H9 (cell line): ENCODE measurements around the gene EFNA5. TPM values are rescaled to one million over a fixed set of nuclear protein-coding genes. Genes with fewer than 3 reads are reported as not detected.

ENCODE experiments used
- DNase-seq: peaks from one replicate; pipeline ENCODE4 v3.0.0-alpha.2; 2017
- H2AFZ ChIP-seq: one replicate; pipeline ENCODE4 v1.6.1; 2013; ENCODE audit warnings: mild to moderate bottlenecking, low read length, control low read depth, moderate library complexity
- H2AK5ac ChIP-seq: 2 replicates; pipeline ENCODE4 v1.6.1; 2013; ENCODE audit warnings: low read length, control low read depth, mixed read lengths; ENCODE audit not compliant: insufficient read length
- H2BK120ac ChIP-seq: one replicate; pipeline ENCODE4 v1.6.1; 2013; ENCODE audit warnings: low read depth, mild to moderate bottlenecking, low read length, control low read depth, inconsistent platforms; ENCODE audit not compliant: poor library complexity, severe bottlenecking
- H2BK12ac ChIP-seq: 2 replicates; pipeline ENCODE4 v1.6.1; 2013; ENCODE audit warnings: low read length, control low read depth, mixed read lengths, low read depth; ENCODE audit not compliant: insufficient read length
- H2BK15ac ChIP-seq: 2 replicates; pipeline ENCODE4 v1.6.1; 2013; ENCODE audit warnings: low read depth, low read length, control low read depth
- H2BK20ac ChIP-seq: one replicate; pipeline ENCODE4 v1.6.1; 2013; ENCODE audit warnings: low read depth, mild to moderate bottlenecking, low read length, control low read depth, inconsistent platforms; ENCODE audit not compliant: poor library complexity, severe bottlenecking
- H2BK5ac ChIP-seq: 2 replicates; pipeline ENCODE4 v1.6.1; 2013; ENCODE audit warnings: low read length, control low read depth, mixed read lengths; ENCODE audit not compliant: insufficient read length
- H3K14ac ChIP-seq: 2 replicates; pipeline ENCODE4 v1.6.1; 2013; ENCODE audit warnings: low read length, control low read depth; ENCODE audit not compliant: insufficient read depth
- H3K18ac ChIP-seq: 2 replicates; pipeline ENCODE4 v1.6.1; 2013; ENCODE audit warnings: low read depth, mild to moderate bottlenecking, mixed read lengths, low read length, control low read depth; ENCODE audit not compliant: insufficient read length
- H3K23ac ChIP-seq: 2 replicates; pipeline ENCODE4 v1.6.1; 2013; ENCODE audit warnings: low read length, control low read depth, mixed read lengths, low read depth; ENCODE audit not compliant: insufficient read length
- H3K23me2 ChIP-seq: 2 replicates; pipeline ENCODE4 v1.6.1; 2013; ENCODE audit warnings: low read depth, mild to moderate bottlenecking, mixed read lengths, low read length, control low read depth; ENCODE audit not compliant: insufficient read length, poor library complexity, severe bottlenecking
- H3K27ac ChIP-seq: 2 replicates; pipeline ENCODE4 v1.5.1; 2013; ENCODE audit warnings: low read length, control low read depth, mixed read lengths, low read depth; ENCODE audit not compliant: insufficient read length
- H3K27me3 ChIP-seq: 2 replicates; pipeline ENCODE4 v1.6.1; 2013; ENCODE audit warnings: low read length, control low read depth, inconsistent platforms; ENCODE audit not compliant: insufficient read depth
- H3K4ac ChIP-seq: 2 replicates; pipeline ENCODE4 v1.6.1; 2013; ENCODE audit warnings: low read depth, mild to moderate bottlenecking, control low read depth, inconsistent platforms, low read length, moderate library complexity
- H3K4me1 ChIP-seq: 2 replicates; pipeline ENCODE4 v1.6.1; 2013; ENCODE audit warnings: low read length, control low read depth, inconsistent platforms; ENCODE audit not compliant: insufficient read depth
- H3K4me2 ChIP-seq: 2 replicates; pipeline ENCODE4 v1.6.1; 2013; ENCODE audit warnings: low read length, control low read depth, mixed read lengths; ENCODE audit not compliant: insufficient read length, insufficient read depth
- H3K56ac ChIP-seq: 2 replicates; pipeline ENCODE4 v1.6.1; 2013; ENCODE audit warnings: low read depth, mild to moderate bottlenecking, mixed read lengths, low read length, control low read depth; ENCODE audit not compliant: insufficient read length
- H3K79me1 ChIP-seq: 2 replicates; pipeline ENCODE4 v1.6.1; 2013; ENCODE audit warnings: low read depth, mild to moderate bottlenecking, moderate library complexity, low read length, control low read depth, inconsistent platforms; ENCODE audit not compliant: insufficient read depth, poor library complexity, severe bottlenecking
- H3K79me2 ChIP-seq: 2 replicates; pipeline ENCODE4 v1.6.1; 2013; ENCODE audit warnings: low read length, control low read depth, inconsistent platforms; ENCODE audit not compliant: insufficient read depth
- H3K9ac ChIP-seq: 2 replicates; pipeline ENCODE4 v1.6.1; 2013; ENCODE audit warnings: low read length, control low read depth, mixed read lengths; ENCODE audit not compliant: insufficient read length; ENCODE audit errors: extremely low read depth
- H3K9me3 ChIP-seq: one replicate; pipeline ENCODE4 v1.6.1; 2013; ENCODE audit warnings: low read depth, low read length, inconsistent platforms; ENCODE audit not compliant: control insufficient read depth
- H3T11ph ChIP-seq: one replicate; pipeline ENCODE4 v1.6.1; 2013; ENCODE audit warnings: mild to moderate bottlenecking, low read length, control low read depth, inconsistent platforms
- H4K20me1 ChIP-seq: one replicate; pipeline ENCODE4 v1.6.1; 2013; ENCODE audit not compliant: control insufficient read depth, insufficient read length, insufficient read depth
- H4K5ac ChIP-seq: 2 replicates; pipeline ENCODE4 v1.6.1; 2013; ENCODE audit warnings: low read depth, mild to moderate bottlenecking, mixed read lengths, low read length, control low read depth; ENCODE audit not compliant: insufficient read length
- H4K8ac ChIP-seq: replicated peaks from 2 replicates; pipeline ENCODE4 v1.6.1; 2013; ENCODE audit warnings: low read length, control low read depth, mixed read lengths, low read depth; ENCODE audit not compliant: insufficient read length
- H4K91ac ChIP-seq: 2 replicates; pipeline ENCODE4 v1.6.1; 2013; ENCODE audit warnings: low read depth, mild to moderate bottlenecking, moderate library complexity, mixed read lengths, low read length, control low read depth; ENCODE audit not compliant: insufficient read length
- H3K27ac Mint-ChIP-seq, 3 experiments: 2 replicates in 2 of 3; 3 replicates in 1 of 3; pipeline ENCODE4 v1.8.0; 2020 to 2021; ENCODE audit warnings: mixed read lengths in 3 of 3, mild to moderate bottlenecking in 1 of 3, moderate library complexity in 1 of 3
- H3K27me3 Mint-ChIP-seq: 2 replicates; pipeline ENCODE4 v1.8.0; 2021; ENCODE audit warnings: low read depth, mild to moderate bottlenecking, moderate library complexity, mixed read lengths
- H3K36me3 Mint-ChIP-seq, 3 experiments: 2 replicates in 2 of 3; 3 replicates in 1 of 3; pipeline ENCODE4 v1.8.0; 2020 to 2021; ENCODE audit warnings: low read depth in 3 of 3, mixed read lengths in 3 of 3; ENCODE audit not compliant: insufficient read depth in 1 of 3
- H3K4me1 Mint-ChIP-seq, 2 experiments: 2 replicates each; pipeline ENCODE4 v1.8.0; 2020; ENCODE audit warnings: mixed read lengths in 2 of 2
- H3K4me3 Mint-ChIP-seq, 2 experiments: 2 replicates in 1 of 2; 3 replicates in 1 of 2; pipeline ENCODE4 v1.8.0; 2020 to 2021; ENCODE audit warnings: mild to moderate bottlenecking in 2 of 2, mixed read lengths in 2 of 2, moderate library complexity in 1 of 2
- H3K9me3 Mint-ChIP-seq, 2 experiments: 2 replicates in 1 of 2; 3 replicates in 1 of 2; pipeline ENCODE4 v1.8.0; 2020; ENCODE audit warnings: mild to moderate bottlenecking in 2 of 2, mixed read lengths in 2 of 2, moderate library complexity in 1 of 2
- CTCF ChIP-seq: fragments of 200-600 bp; sonication (generic); conservative IDR thresholded peaks from 3 replicates; pipeline ENCODE4 v1.8.0; 2021; ENCODE audit warnings: antibody characterized with exemption, mild to moderate bottlenecking
- WGBS: extraction: QIAGEN DNeasy Blood & Tissue Kit; methylation state at CpG from one replicate; pipeline ENCODE4 v1.1.7; 2013; ENCODE audit warnings: missing lambda C conversion rate, low lambda C conversion rate, mixed read lengths; ENCODE audit not compliant: insufficient read length; ENCODE audit errors: extremely low coverage; 5-methylcytosine and 5-hydroxymethylcytosine counted together
- total RNA-seq: library from RNA; stranded (reverse); gene quantifications from 2 replicates; pipeline ENCODE4 v1.2.1, GENCODE V29; 2021

EFNA5 gene
- total RNA-seq, 1 experiment from 2014 or later, result 20.4 TPM

GRCh38 chr5:107517185-107518033, 153.3 kb downstream of the EFNA5 start:
- H2AK5ac ChIP-seq, result no peak overlapping the region
- no peak overlapping the region for H3K23ac ChIP-seq
- H3K23me2 ChIP-seq, result no peaks in the 10 kb centered on the region
- H3K4me1 Mint-ChIP-seq, result peaks cover 69 to 74% of the 10 kb centered on the region in 2 experiments
- no peak overlapping the region for H3T11ph ChIP-seq
- H3K9ac ChIP-seq, result no peak overlapping the region
- no peak overlapping the region for H4K5ac ChIP-seq
- no peaks in the 10 kb centered on the region; the same call in 1 of the 2 replicates for H3K27me3 ChIP-seq
- no peak overlapping the region for H4K91ac ChIP-seq
- H3K9me3 Mint-ChIP-seq, result no peaks in the 10 kb centered on the region
- no peak overlapping the region for H3K14ac ChIP-seq
- H3K18ac ChIP-seq, result no peak overlapping the region
- no peak overlapping the region for H2BK12ac ChIP-seq
- H3K79me1 ChIP-seq, result no peaks in the 10 kb centered on the region
- no peak overlapping the region for H2BK5ac ChIP-seq
- H3K4me2 ChIP-seq, result no peak overlapping the region
- no CpG with 5 or more reads among the region's 10 CpGs for WGBS
- peaks cover 22% of the 10 kb centered on the region; the same call in 1 of the 2 replicates for H3K4me1 ChIP-seq
- no peak overlapping the region for H2BK120ac ChIP-seq
- H4K20me1 ChIP-seq, result no peaks in the 10 kb centered on the region
- H3K27ac ChIP-seq, result no peak overlapping the region
- H3K56ac ChIP-seq, result no peak overlapping the region
- peaks cover 0 to 4% (median 2%) of the 10 kb centered on the region in 3 experiments; a peak in 1 of 7 replicates for H3K36me3 Mint-ChIP-seq
- peak overlapping the region in 1 of 3 experiments; percentile 25; a peak in 1 of 7 replicates for H3K27ac Mint-ChIP-seq
- H2AFZ ChIP-seq, result no peak overlapping the region
- H3K9me3 ChIP-seq, result no peaks in the 10 kb centered on the region
- TF ChIP-seq CTCF, result no peak
- no peak overlapping the region for H2BK20ac ChIP-seq
- no peaks in the 10 kb centered on the region for H3K79me2 ChIP-seq
- DNase-seq, result no peak
- no peaks in the 10 kb centered on the region for H3K27me3 Mint-ChIP-seq
- H3K4me3 Mint-ChIP-seq, result no peak overlapping the region
- H2BK15ac ChIP-seq, result no peak overlapping the region
- H4K8ac ChIP-seq, result no peak overlapping the region
- no peak overlapping the region for H3K4ac ChIP-seq
